ENCODE data around the gene ADGRB3.

The ADGRB3 gene

GRCh38 chr6:68634726-68635411 is at the start of gene ADGRB3:
Gene ADGRB3 (plus strand): TSS chr6:68635282. CDS start chr6:68638676, 3,394 bp downstream.
- peak; percentile 11 for DNase-seq

GRCh38 chr6:68593558-68593957 is 41.5 kb upstream of the ADGRB3 start:
- no peak for DNase-seq

GRCh38 chr6:68597642-68598041 is 37.4 kb upstream of the ADGRB3 start:
- no peak for DNase-seq

- DNase-seq = no peak
Measured at GRCh38 chr6:68615938-68616337, 19.1 kb upstream of the ADGRB3 start.

GRCh38 chr6:68625998-68626397 is 9.1 kb upstream of the ADGRB3 start:
- no peak for DNase-seq

GRCh38 chr6:68628161-68628560 is 6.9 kb upstream of the ADGRB3 start:
- DNase-seq = no peak

- DNase-seq = no peak
Measured at GRCh38 chr6:68632734-68633133, 2.3 kb upstream of the ADGRB3 start.

GRCh38 chr6:68633281-68633971 is 1.7 kb upstream of the ADGRB3 start:
- no peak for DNase-seq

GRCh38 chr6:68633972-68634725 is 933 bp upstream of the ADGRB3 start:
- DNase-seq = no peak

- no peak for DNase-seq
Measured at GRCh38 chr6:68635412-68635705, 277 bp downstream of the ADGRB3 start.

- DNase-seq = no peak
Measured at GRCh38 chr6:68635706-68636513, 828 bp downstream of the ADGRB3 start.

GRCh38 chr6:68636666-68637065 is 1.6 kb downstream of the ADGRB3 start:
- no peak for DNase-seq

GRCh38 chr6:68637071-68637470 is 2.0 kb downstream of the ADGRB3 start:
- DNase-seq = no peak

GRCh38 chr6:68637782-68638181 is 2.7 kb downstream of the ADGRB3 start:
- DNase-seq = no peak

- no peak for DNase-seq
Measured at GRCh38 chr6:68638230-68638900, 3.3 kb downstream of the ADGRB3 start.

- no peak for DNase-seq
Measured at GRCh38 chr6:68639211-68639610, 4.1 kb downstream of the ADGRB3 start.

GRCh38 chr6:68639826-68640490 is 4.9 kb downstream of the ADGRB3 start:
- no peak for DNase-seq

GRCh38 chr6:68640491-68640835 is 5.4 kb downstream of the ADGRB3 start:
- no peak for DNase-seq

GRCh38 chr6:68641172-68641571 is 6.1 kb downstream of the ADGRB3 start:
- no peak for DNase-seq

- DNase-seq = no peak
Measured at GRCh38 chr6:68642081-68642480, 7.0 kb downstream of the ADGRB3 start.

GRCh38 chr6:68642977-68643376 is 7.9 kb downstream of the ADGRB3 start:
- DNase-seq = no peak

- DNase-seq = no peak
Measured at GRCh38 chr6:68649669-68650068, 14.6 kb downstream of the ADGRB3 start.
